HCT116 (cell line): ENCODE measurements around the gene CAVIN1. TPM values are rescaled to one million over a fixed set of nuclear protein-coding genes. Genes with fewer than 3 reads are reported as not detected.

Source experiments
- ATAC-seq: fragments of 200-7000 bp; cut with Tn5 transposase; 2 replicates; pipeline ENCODE4 v1.9.1; 2020; ENCODE audit warnings: mild to moderate bottlenecking, moderate library complexity
- BruUV-seq: library from RNA; stranded (reverse); fragments of 400-500 nt; replicated peaks from 2 replicates; lab custom pipeline; 2021; lab: Mats Ljungman, UMichigan
- CTCF ChIA-PET: fragments of 300-600 bp; sonication (Branson Sonifier 250); formaldehyde crosslinking; loops from one replicate; lab custom pipeline; 2021; ENCODE audit warnings: antibody characterized with exemption; lab: Charles Lee
- POLR2A ChIA-PET: fragments of 300-600, 350-600 bp; sonication (Branson Sonifier 250); formaldehyde crosslinking; loops from one replicate; lab custom pipeline; 2021; ENCODE audit warnings: antibody characterized with exemption; lab: Charles Lee
- RAD21 ChIA-PET, 2 experiments: fragments of 300-600 bp; sonication (Branson Sonifier 250); formaldehyde crosslinking; loops; one replicate each; lab custom pipeline; 2023; ENCODE audit warnings: low total read pairs in 2 of 2; ENCODE audit not compliant: uncharacterized antibody in 2 of 2, unreplicated experiment in 2 of 2, low non-redundant PET in 1 of 2; lab: Charles Lee
- DNase-seq: peaks from one replicate; pipeline ENCODE4 v3.0.0-alpha.2; 2010; ENCODE audit warnings: low read depth, low spot score
- H2AFZ ChIP-seq: fragments of 200-600 bp; shearing (Covaris generic), sonication (generic); 2 replicates; pipeline ENCODE4 v1.6.1; 2017; ENCODE audit warnings: low read depth, mixed run types, mixed read lengths, antibody characterized with exemption, low read length; ENCODE audit not compliant: poor library complexity, severe bottlenecking
- H3K27ac ChIP-seq: 2 replicates; pipeline ENCODE4 v1.5.1; 2012; ENCODE audit warnings: low read depth, low read length
- H3K27me3 ChIP-seq: fragments of 200-600 bp; sonication (generic); 2 replicates; pipeline ENCODE4 v1.6.1; 2016; ENCODE audit warnings: mixed run types, low read length, mixed read lengths; ENCODE audit not compliant: insufficient read depth
- H3K36me3 ChIP-seq, 2 experiments: fragments of 200-500 bp in 1 of 2; fragments of 200-600 bp in 1 of 2; sonication (Bioruptor generic) in 1 of 2; sonication (generic) in 1 of 2; 2 replicates each; pipeline versions ENCODE4 v1.5.1 to v1.6.1; 2014 to 2016; ENCODE audit warnings: low read length in 2 of 2, inconsistent platforms in 1 of 2, mixed read lengths in 1 of 2, mixed run types in 1 of 2; ENCODE audit not compliant: insufficient read depth in 2 of 2, control insufficient read depth in 1 of 2
- H3K4me1 ChIP-seq, 2 experiments: fragments of 200-600 bp in 1 of 2; sonication (generic) in 1 of 2; 2 replicates each; pipeline versions ENCODE4 v1.5.1 to v1.6.1; 2012 to 2017; ENCODE audit warnings: low read length in 2 of 2, inconsistent platforms in 1 of 2, mild to moderate bottlenecking in 1 of 2, mixed read lengths in 1 of 2, mixed run types in 1 of 2, moderate library complexity in 1 of 2; ENCODE audit not compliant: insufficient read depth in 2 of 2, control insufficient read depth in 1 of 2
- H3K4me2 ChIP-seq: fragments of 200-600 bp; sonication (generic); 2 replicates; pipeline ENCODE4 v1.6.1; 2017; ENCODE audit warnings: mixed run types, low read length, mixed read lengths
- H3K4me3 ChIP-seq, 2 experiments: fragments of 200-600 bp in 1 of 2; sonication (generic) in 1 of 2; replicated peaks in 1 of 2; 2 replicates each; pipeline ENCODE4 v1.5.1; 2011 to 2016; ENCODE audit warnings: low read length in 2 of 2, control low read depth in 1 of 2, low read depth in 1 of 2, mild to moderate bottlenecking in 1 of 2, mixed read lengths in 1 of 2, mixed run types in 1 of 2
- H3K79me2 ChIP-seq: fragments of 200-600 bp; sonication (generic); 2 replicates; pipeline ENCODE4 v1.6.1; 2017; ENCODE audit warnings: mild to moderate bottlenecking, mixed run types, low read length, moderate library complexity, mixed read lengths; ENCODE audit not compliant: insufficient read depth
- H3K9ac ChIP-seq: fragments of 200-600 bp; sonication (generic); 2 replicates; pipeline ENCODE4 v1.6.1; 2016; ENCODE audit warnings: low read length, mixed read lengths
- H3K9me2 ChIP-seq: fragments of 200-600 bp; sonication (generic), shearing (Covaris generic); 2 replicates; pipeline ENCODE4 v1.6.1; 2017; ENCODE audit warnings: mixed run types, mild to moderate bottlenecking, moderate library complexity; ENCODE audit not compliant: insufficient read depth
- H3K9me3 ChIP-seq, 2 experiments: fragments of 200-500 bp in 1 of 2; fragments of 200-600 bp in 1 of 2; sonication (Bioruptor generic) in 1 of 2; sonication (generic) in 1 of 2; 2 replicates each; pipeline ENCODE4 v1.6.1; 2014 to 2017; ENCODE audit warnings: low read length in 2 of 2, mixed read lengths in 2 of 2, inconsistent platforms in 1 of 2, low read depth in 1 of 2, mild to moderate bottlenecking in 1 of 2, mixed run types in 1 of 2, moderate library complexity in 1 of 2; ENCODE audit not compliant: control insufficient read depth in 1 of 2, insufficient read depth in 1 of 2
- H4K20me1 ChIP-seq: fragments of 200-600 bp; sonication (generic), shearing (Covaris generic); 2 replicates; pipeline ENCODE4 v1.6.1; 2017; ENCODE audit warnings: mixed run types, mild to moderate bottlenecking, moderate library complexity; ENCODE audit not compliant: insufficient read depth
- CBX3 ChIP-seq: IDR thresholded peaks from 2 replicates; pipeline ENCODE4 v1.6.1; 2012; ENCODE audit warnings: low read depth
- CTCF ChIP-seq, 3 experiments: fragments of 200-600 bp in 1 of 3; sonication (generic) in 1 of 3; IDR thresholded peaks in 2 of 3; conservative IDR thresholded peaks in 1 of 3; 2 replicates each; pipeline ENCODE4 v1.5.1; 2012 to 2017; ENCODE audit warnings: low read depth in 2 of 3, low read length in 2 of 3, antibody characterized with exemption in 1 of 3, borderline replicate concordance in 1 of 3, control low read depth in 1 of 3, mild to moderate bottlenecking in 1 of 3, mixed read lengths in 1 of 3, mixed run types in 1 of 3, moderate library complexity in 1 of 3; ENCODE audit not compliant: insufficient read depth in 1 of 3
- ELF1 ChIP-seq: IDR thresholded peaks from 2 replicates; pipeline ENCODE4 v1.6.1; 2012; ENCODE audit warnings: low read depth, borderline replicate concordance
- EZH2 ChIP-seq: fragments of 200-600 bp; sonication (generic); IDR thresholded peaks from 2 replicates; pipeline ENCODE4 v1.6.1; 2017; ENCODE audit warnings: antibody characterized with exemption, mixed run types
- FOSL1 ChIP-seq: IDR thresholded peaks from 2 replicates; pipeline ENCODE4 v1.6.1; 2012; ENCODE audit warnings: low read depth
- JUND ChIP-seq: IDR thresholded peaks from 2 replicates; pipeline ENCODE4 v1.6.1; 2012
- MAX ChIP-seq: IDR thresholded peaks from 2 replicates; pipeline ENCODE4 v1.6.1; 2012
- POLR2A ChIP-seq: IDR thresholded peaks from 2 replicates; pipeline ENCODE4 v1.7.0; 2011; ENCODE audit warnings: borderline replicate concordance; ENCODE audit not compliant: insufficient read depth, insufficient read length; ENCODE audit errors: extremely low read depth
- POLR2AphosphoS5 ChIP-seq: IDR thresholded peaks from 2 replicates; pipeline ENCODE4 v1.6.1; 2011; ENCODE audit warnings: mild to moderate bottlenecking, low read depth, low read length, moderate library complexity
- RAD21 ChIP-seq: IDR thresholded peaks from 2 replicates; pipeline ENCODE4 v1.6.1; 2012; ENCODE audit warnings: low read depth, mild to moderate bottlenecking
- REST ChIP-seq: IDR thresholded peaks from 2 replicates; pipeline ENCODE4 v1.6.1; 2012; ENCODE audit warnings: low read depth
- SIN3A ChIP-seq: IDR thresholded peaks from 2 replicates; pipeline ENCODE4 v1.6.1; 2012; ENCODE audit warnings: low read depth
- SP1 ChIP-seq: IDR thresholded peaks from 2 replicates; pipeline ENCODE4 v1.6.1; 2012; ENCODE audit warnings: low read depth
- SRF ChIP-seq: IDR thresholded peaks from 2 replicates; pipeline ENCODE4 v1.6.1; 2012; ENCODE audit warnings: low read depth
- YY1 ChIP-seq: IDR thresholded peaks from 2 replicates; pipeline ENCODE4 v1.6.1; 2011; ENCODE audit warnings: low read length, low read depth, moderate library complexity, mild to moderate bottlenecking; ENCODE audit not compliant: insufficient replicate concordance; ENCODE audit errors: extremely low read depth
- ZBTB33 ChIP-seq: IDR thresholded peaks from 2 replicates; pipeline ENCODE4 v1.6.1; 2011; ENCODE audit warnings: mild to moderate bottlenecking, low read length, moderate library complexity; ENCODE audit not compliant: insufficient replicate concordance; ENCODE audit errors: extremely low read depth
- ZNF274 ChIP-seq: fragments of 200-500 bp; sonication (Bioruptor generic); IDR thresholded peaks from 2 replicates; pipeline ENCODE4 v1.6.1; 2014; ENCODE audit warnings: mild to moderate bottlenecking, low read depth, low read length, inconsistent platforms
- intact Hi-C: fragments of 100-400 bp; cut with micrococcal nuclease; formaldehyde crosslinking; loops from 2 replicates; pipeline ENCODE4 v1.10.0; 2022
- total RNA-seq: library from RNA; stranded (reverse); gene quantifications from one replicate; pipeline ENCODE4 v1.2.1, GENCODE V29; 2021; ENCODE audit not compliant: unreplicated experiment

CAVIN1 gene
- total RNA-seq, 1 experiment from 2014 or later: 79.7 TPM

GRCh38 chr17:42413464-42414040 lies 9.5 kb downstream of the CAVIN1 start:
- RAD21 ChIA-PET: no interaction called here
- POLR2A ChIA-PET: no interaction called here
- H4K20me1 ChIP-seq: peaks cover 6% of the 10 kb centered on the region; the same call in 1 of the 2 replicates

More at GRCh38 chr17:42413464-42414040, 9.5 kb downstream of the CAVIN1 start:
- no TSS peak for BruUV-seq
- ATAC-seq: no peak
- no peaks in the 10 kb centered on the region for H3K27me3 ChIP-seq
- H3K4me2 ChIP-seq: no peak overlapping the region
- CTCF ChIA-PET: no interaction called here
- TF ChIP-seq ELF1: no peak
- TF ChIP-seq POLR2AphosphoS5: no peak
- no peak for TF ChIP-seq JUND
- no peak for TF ChIP-seq YY1
- no peak for TF ChIP-seq CTCF (IDR thresholded peaks at IDR 0.05 in 2 of 3, conservative IDR thresholded peaks at IDR 0.05 in 1 of 3; ENCODE audit: borderline replicate concordance in 1 of 3, insufficient read depth in 1 of 3, low read depth in 2 of 3, low read length in 2 of 3)
- no peak for TF ChIP-seq MAX
- TF ChIP-seq CBX3: no peak
- TF ChIP-seq ZNF274: no peak
- no peak for TF ChIP-seq EZH2
- no peak for TF ChIP-seq ZBTB33
- TF ChIP-seq FOSL1: no peak
- TF ChIP-seq SIN3A: no peak
- TF ChIP-seq REST: no peak
- TF ChIP-seq RAD21: no peak
- no peak for TF ChIP-seq POLR2A
- TF ChIP-seq SRF: no peak
- TF ChIP-seq SP1: no peak
- TF ChIP-seq, all 23 proteins: peak for 0
- no peaks in the 10 kb centered on the region for H3K9me3 ChIP-seq
- no peak overlapping the region for H3K9ac ChIP-seq
- peaks cover 35 to 58% of the 10 kb centered on the region in 2 experiments for H3K4me1 ChIP-seq
- no peak overlapping the region for H3K4me3 ChIP-seq
- H3K79me2 ChIP-seq: peaks cover 95% of the 10 kb centered on the region
- no peak overlapping the region for H3K27ac ChIP-seq
- peaks cover 0 to 7% of the 10 kb centered on the region in 2 experiments; a peak in 1 of 4 replicates for H3K36me3 ChIP-seq
- no peak for DNase-seq
- H3K9me2 ChIP-seq: no peaks in the 10 kb centered on the region
- intact Hi-C loops: no loop called here
- no peak overlapping the region for H2AFZ ChIP-seq
